Spleen (tissue), 7 donors: ENCODE measurements around the gene TSC1.

ENCODE experiments used
- CTCF ChIP-seq, 11 experiments: fragments of 200-600 bp in 7 of 11; fragments of 450-650 bp in 4 of 11; sonication (generic) in 4 of 11; IDR thresholded peaks in 8 of 11; conservative IDR thresholded peaks in 3 of 11; 1 replicate in 7 of 11; 2 replicates in 4 of 11; pipeline versions ENCODE4 v1.4.0 to v1.8.0; 2016 to 2021; ENCODE audit warnings: antibody characterized with exemption in 11 of 11, inconsistent platforms in 4 of 11, mild to moderate bottlenecking in 1 of 11
- POLR2AphosphoS5 ChIP-seq, 3 donors: sonication (generic); formaldehyde crosslinking; IDR thresholded peaks; one replicate each; pipeline ENCODE4 v1.5.1; 2017; ENCODE audit warnings: antibody characterized with exemption in 3 of 3
- donor health status: DM: no; HTN: no; CAD: no; lungs with moderate emphysema.
- donor health status: DM: no; HTN: no; CAD: no.
- donor health status: DM: no; HTN: no; CAD: no.

GRCh38 chr9:132894346-132894745 lies 50.1 kb downstream of the TSC1 start:
- TF ChIP-seq POLR2AphosphoS5 (IDR thresholded peaks at IDR 0.05) (no peak), CTCF (IDR thresholded peaks at IDR 0.05 in 8 of 11, conservative IDR thresholded peaks at IDR 0.05 in 3 of 11) (no peak)
